DLD1 (cell line): ENCODE results near the gene AGGF1.
"Not testable (repeated sequence)": the region's sequence is repeated elsewhere in the genome, so short reads cannot be mapped to it uniquely, and the experiment has no call there.

ENCODE experiments used
- in situ Hi-C: cut with HindIII; loops from 2 replicates; pipeline ENCODE4 v1.10.0; 2017; ENCODE audit warnings: low sequenced_read_pairs

The AGGF1 gene

GRCh38 chr5:77024490-77024889 lies 5.7 kb upstream of the AGGF1 start:
- in situ Hi-C loops = no loop called here

- in situ Hi-C loops = no loop called here
Observed at GRCh38 chr5:77028631-77029375, 1.4 kb upstream of the AGGF1 start.

- in situ Hi-C loops = no loop called here
Observed at GRCh38 chr5:77029376-77029885, 773 bp upstream of the AGGF1 start.

- in situ Hi-C loops = no loop called here
Observed at GRCh38 chr5:77031891-77032290, 1.7 kb downstream of the AGGF1 start.

GRCh38 chr5:77032635-77033034 lies 2.4 kb downstream of the AGGF1 start:
- in situ Hi-C loops = no loop called here

- in situ Hi-C loops = no loop called here
Observed at GRCh38 chr5:77033338-77033737, 3.1 kb downstream of the AGGF1 start.

GRCh38 chr5:77035950-77036349 lies 5.7 kb downstream of the AGGF1 start:
- in situ Hi-C loops = no loop called here

- in situ Hi-C loops = no loop called here
Observed at GRCh38 chr5:77046416-77047073, 16.3 kb downstream of the AGGF1 start.

GRCh38 chr5:77064040-77064439 lies 33.8 kb downstream of the AGGF1 start:
- in situ Hi-C loops = no loop called here

- in situ Hi-C loops = no loop called here
Observed at GRCh38 chr5:77065256-77065655, 35.1 kb downstream of the AGGF1 start.

- in situ Hi-C loops = no loop called here
Observed at GRCh38 chr5:77066184-77066583, 36.0 kb downstream of the AGGF1 start.

- in situ Hi-C loops = no loop called here
Observed at GRCh38 chr5:77066823-77067442, 36.7 kb downstream of the AGGF1 start.

GRCh38 chr5:77073667-77074066 lies 43.5 kb downstream of the AGGF1 start:
- in situ Hi-C loops = no loop called here

GRCh38 chr5:77074745-77075144 lies 44.5 kb downstream of the AGGF1 start:
- in situ Hi-C loops = no loop called here

- in situ Hi-C loops = no loop called here
Observed at GRCh38 chr5:77076961-77077828, 47.0 kb downstream of the AGGF1 start.

- in situ Hi-C loops = no loop called here
Observed at GRCh38 chr5:77077829-77078176, 47.6 kb downstream of the AGGF1 start.

- in situ Hi-C loops = not testable (repeated sequence)
Observed at GRCh38 chr5:77080479-77080878, 50.3 kb downstream of the AGGF1 start.

GRCh38 chr5:77080905-77081304 lies 50.7 kb downstream of the AGGF1 start:
- in situ Hi-C loops = no loop called here

GRCh38 chr5:77082280-77082679 lies 52.1 kb downstream of the AGGF1 start:
- in situ Hi-C loops = no loop called here

- in situ Hi-C loops = no loop called here
Observed at GRCh38 chr5:77083088-77083487, 52.9 kb downstream of the AGGF1 start.

GRCh38 chr5:77086368-77086688 lies 56.1 kb downstream of the AGGF1 start:
- in situ Hi-C loops = no loop called here
